Suprapubic skin (tissue), 3 donors: ENCODE measurements around the gene CDH1.

Source experiments
- CTCF ChIP-seq, 2 donors: fragments of 200-600 bp in 1 of 2; fragments of 450-650 bp in 1 of 2; sonication (generic) in 1 of 2; IDR thresholded peaks; one replicate each; pipeline ENCODE4 v1.5.1; 2016 to 2019; ENCODE audit warnings: antibody characterized with exemption in 2 of 2, mild to moderate bottlenecking in 1 of 2, moderate library complexity in 1 of 2
- POLR2A ChIP-seq, 2 donors: fragments of 450-650 bp; IDR thresholded peaks; one replicate each; pipeline ENCODE4 v1.6.1; 2017; ENCODE audit warnings: antibody characterized with exemption in 2 of 2, mild to moderate bottlenecking in 2 of 2, moderate library complexity in 2 of 2

- TF ChIP-seq CTCF (IDR thresholded peaks at IDR 0.05) (no peak), POLR2A (IDR thresholded peaks at IDR 0.05) (no peak)
Measured at GRCh38 chr16:68875871-68876270, 138.8 kb downstream of the CDH1 start.
